NCI-H2196 (cell line): ENCODE data around the gene MRPL20.
"Not testable (repeated sequence)": the region's sequence is repeated elsewhere in the genome, so short reads cannot be mapped to it uniquely, and the experiment has no call there.

Source experiments
- DNase-seq: peaks from one replicate; lab custom pipeline; 2025; ENCODE audit not compliant: unreplicated experiment; lab: John Stamatoyannopoulos, UW

The MRPL20 gene

GRCh38 chr1:1388078-1388472 is 19.0 kb downstream of the MRPL20 start:
- DNase-seq: no peak

- no peak for DNase-seq
Measured at GRCh38 chr1:1387098-1388077, 19.7 kb downstream of the MRPL20 start.

GRCh38 chr1:1385931-1386330 is 21.2 kb downstream of the MRPL20 start:
- DNase-seq: no peak

GRCh38 chr1:1385339-1385738 is 21.8 kb downstream of the MRPL20 start:
- DNase-seq: not testable (repeated sequence)

- no peak for DNase-seq
Measured at GRCh38 chr1:1381294-1381693, 25.8 kb downstream of the MRPL20 start.

GRCh38 chr1:1380860-1381259 is 26.2 kb downstream of the MRPL20 start:
- DNase-seq: no peak

- no peak for DNase-seq
Measured at GRCh38 chr1:1377540-1378205, 29.4 kb downstream of the MRPL20 start.

GRCh38 chr1:1376551-1377226 is 30.4 kb downstream of the MRPL20 start:
- no peak for DNase-seq

GRCh38 chr1:1374929-1375662 is 32.0 kb downstream of the MRPL20 start, which contains the start of gene AURKAIP1:
Gene AURKAIP1, minus strand, starts transcription at chr1:1375207. Its CDS starts 451 bp downstream, at chr1:1374756.
- DNase-seq: peak; percentile 100

GRCh38 chr1:1374589-1374928 is 32.5 kb downstream of the MRPL20 start:
- no peak for DNase-seq

- no peak for DNase-seq
Measured at GRCh38 chr1:1373815-1374588, 33.1 kb downstream of the MRPL20 start.

GRCh38 chr1:1373051-1373814 is 33.9 kb downstream of the MRPL20 start:
- DNase-seq: no peak

- DNase-seq: peak; percentile 85
Measured at GRCh38 chr1:1371746-1372711, 35.1 kb downstream of the MRPL20 start.

- DNase-seq: no peak
Measured at GRCh38 chr1:1371364-1371745, 35.7 kb downstream of the MRPL20 start.

GRCh38 chr1:1370771-1371300 is 36.3 kb downstream of the MRPL20 start:
- DNase-seq: no peak

- DNase-seq: not testable (repeated sequence)
Measured at GRCh38 chr1:1370094-1370493, 37.0 kb downstream of the MRPL20 start.

- no peak for DNase-seq
Measured at GRCh38 chr1:1367315-1367714, 39.8 kb downstream of the MRPL20 start.

- no peak for DNase-seq
Measured at GRCh38 chr1:1366699-1367066, 40.4 kb downstream of the MRPL20 start.
